ENCODE results near the gene CRIM1. TPM values are rescaled to one million over a fixed set of nuclear protein-coding genes. Genes with fewer than 3 reads are reported as not detected.

The CRIM1 gene
- total RNA-seq, 1 experiment from 2014 or later = 292 TPM

DNA sequence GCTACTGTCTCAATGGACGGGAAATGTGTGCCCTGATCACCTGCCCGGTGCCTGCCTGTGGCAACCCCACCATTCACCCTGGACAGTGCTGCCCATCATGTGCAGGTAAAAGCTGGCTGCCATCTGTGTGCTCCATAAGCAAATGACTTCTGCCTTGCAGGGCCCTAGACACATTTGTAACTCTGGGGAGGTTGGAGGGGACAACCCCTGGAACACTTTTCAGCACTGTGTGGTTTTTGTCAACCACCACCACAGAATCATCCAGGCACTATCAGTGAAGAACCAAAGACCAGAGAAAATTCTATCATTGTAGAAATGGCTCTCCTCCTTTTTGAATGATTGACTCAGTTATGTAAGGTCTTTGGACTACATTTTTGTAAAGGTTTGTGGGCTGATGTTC, 158.1 kb downstream of the CRIM1 start:
- H3K4me3 Mint-ChIP-seq (ENCODE audit: unreplicated experiment) = no peak overlapping the region
- BruUV-seq (replicated peaks) = no TSS peak
- Histone ChIP-seq H3K4me1 (no peaks in the 10 kb centered on the region), H3K27me3 (replicated peaks; ENCODE audit: control insufficient read depth, insufficient read depth, low read length) (no peaks in the 10 kb centered on the region), H3K9me3 (no peaks in the 10 kb centered on the region), H3K36me3 (ENCODE audit: control insufficient read depth, insufficient read depth, low read length) (peaks cover 6% of the 10 kb centered on the region), H3K4me3 (ENCODE audit: low read depth, low read length) (no peak overlapping the region)
- H3K4me1 Mint-ChIP-seq (ENCODE audit: low read depth, unreplicated experiment) = peaks cover 2% of the 10 kb centered on the region
- H3K36me3 Mint-ChIP-seq (ENCODE audit: insufficient read depth, unreplicated experiment) = peaks cover 99% of the 10 kb centered on the region
- ChIA-PET CTCF (no interaction called here), POLR2A (no interaction called here)
- no peak for DNase-seq
- TF ChIP-seq, protein P1, sequence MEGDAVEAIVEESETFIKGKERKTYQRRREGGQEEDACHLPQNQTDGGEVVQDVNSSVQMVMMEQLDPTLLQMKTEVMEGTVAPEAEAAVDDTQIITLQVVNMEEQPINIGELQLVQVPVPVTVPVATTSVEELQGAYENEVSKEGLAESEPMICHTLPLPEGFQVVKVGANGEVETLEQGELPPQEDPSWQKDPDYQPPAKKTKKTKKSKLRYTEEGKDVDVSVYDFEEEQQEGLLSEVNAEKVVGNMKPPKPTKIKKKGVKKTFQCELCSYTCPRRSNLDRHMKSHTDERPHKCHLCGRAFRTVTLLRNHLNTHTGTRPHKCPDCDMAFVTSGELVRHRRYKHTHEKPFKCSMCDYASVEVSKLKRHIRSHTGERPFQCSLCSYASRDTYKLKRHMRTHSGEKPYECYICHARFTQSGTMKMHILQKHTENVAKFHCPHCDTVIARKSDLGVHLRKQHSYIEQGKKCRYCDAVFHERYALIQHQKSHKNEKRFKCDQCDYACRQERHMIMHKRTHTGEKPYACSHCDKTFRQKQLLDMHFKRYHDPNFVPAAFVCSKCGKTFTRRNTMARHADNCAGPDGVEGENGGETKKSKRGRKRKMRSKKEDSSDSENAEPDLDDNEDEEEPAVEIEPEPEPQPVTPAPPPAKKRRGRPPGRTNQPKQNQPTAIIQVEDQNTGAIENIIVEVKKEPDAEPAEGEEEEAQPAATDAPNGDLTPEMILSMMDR (IDR thresholded peaks at IDR 0.05; ENCODE audit: insufficient read depth in 1 of 2, low read depth in 1 of 2, low read length in 1 of 2, severe bottlenecking in 1 of 2, unreplicated experiment in 1 of 2) = no peak
- no peaks in the 10 kb centered on the region for H3K27me3 Mint-ChIP-seq (ENCODE audit: insufficient read depth, unreplicated experiment)
- H3K27ac Mint-ChIP-seq (ENCODE audit: unreplicated experiment) = peak overlapping the region; percentile 45
- H3K9me3 Mint-ChIP-seq (ENCODE audit: unreplicated experiment) = no peaks in the 10 kb centered on the region
- intact Hi-C loops (cut with micrococcal nuclease; ENCODE audit: unreplicated experiment) = no loop called here

DNA sequence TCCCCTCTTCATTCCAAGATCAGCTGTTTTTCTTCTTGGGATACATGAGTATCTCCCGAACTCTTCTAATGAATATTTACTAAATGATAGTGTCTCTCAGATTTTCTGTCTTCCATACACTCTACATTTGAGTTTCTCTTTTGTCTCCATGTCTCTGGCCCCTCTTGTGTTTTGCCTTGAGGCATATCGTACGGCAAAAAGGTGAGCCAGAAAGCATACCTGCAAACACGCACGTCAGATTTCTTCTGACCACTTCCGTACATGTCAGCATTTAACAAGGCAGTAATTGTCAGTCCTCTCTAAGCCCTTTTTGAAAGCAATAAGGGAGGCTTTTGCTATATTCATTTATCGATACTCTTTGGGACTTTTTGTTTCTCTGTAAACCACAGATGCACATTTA, 160.0 kb downstream of the CRIM1 start:
- no peak overlapping the region for H3K4me3 ChIP-seq (ENCODE audit: low read depth, low read length)
- no peaks in the 10 kb centered on the region for H3K9me3 ChIP-seq
- CTCF ChIA-PET = interaction anchor here (0.6 kb wide), 1 partner anchor 185 kb away, joined by 3 read pairs; no protein-coding TSS in a partner anchor
- TF ChIP-seq, protein P1 (IDR thresholded peaks at IDR 0.05; ENCODE audit: insufficient read depth in 1 of 2, low read depth in 1 of 2, low read length in 1 of 2, severe bottlenecking in 1 of 2, unreplicated experiment in 1 of 2) = no peak
- no peaks in the 10 kb centered on the region for H3K27me3 ChIP-seq (replicated peaks; ENCODE audit: control insufficient read depth, insufficient read depth, low read length)
- peaks cover 99% of the 10 kb centered on the region for H3K36me3 Mint-ChIP-seq (ENCODE audit: insufficient read depth, unreplicated experiment)
- H3K9me3 Mint-ChIP-seq (ENCODE audit: unreplicated experiment) = no peaks in the 10 kb centered on the region
- peaks cover 10% of the 10 kb centered on the region for H3K4me1 Mint-ChIP-seq (ENCODE audit: low read depth, unreplicated experiment)
- no peak for DNase-seq
- POLR2A ChIA-PET = no interaction called here
- intact Hi-C loops (cut with micrococcal nuclease; ENCODE audit: unreplicated experiment) = no loop called here
- H3K4me3 Mint-ChIP-seq (ENCODE audit: unreplicated experiment) = no peak overlapping the region
- no peaks in the 10 kb centered on the region for H3K27me3 Mint-ChIP-seq (ENCODE audit: insufficient read depth, unreplicated experiment)
- H3K27ac Mint-ChIP-seq (ENCODE audit: unreplicated experiment) = peak overlapping the region; percentile 1
- peaks cover 6% of the 10 kb centered on the region for H3K36me3 ChIP-seq (ENCODE audit: control insufficient read depth, insufficient read depth, low read length)
- no TSS peak for BruUV-seq (replicated peaks)
- H3K4me1 ChIP-seq = no peaks in the 10 kb centered on the region; the same call in 1 of the 2 replicates

DNA sequence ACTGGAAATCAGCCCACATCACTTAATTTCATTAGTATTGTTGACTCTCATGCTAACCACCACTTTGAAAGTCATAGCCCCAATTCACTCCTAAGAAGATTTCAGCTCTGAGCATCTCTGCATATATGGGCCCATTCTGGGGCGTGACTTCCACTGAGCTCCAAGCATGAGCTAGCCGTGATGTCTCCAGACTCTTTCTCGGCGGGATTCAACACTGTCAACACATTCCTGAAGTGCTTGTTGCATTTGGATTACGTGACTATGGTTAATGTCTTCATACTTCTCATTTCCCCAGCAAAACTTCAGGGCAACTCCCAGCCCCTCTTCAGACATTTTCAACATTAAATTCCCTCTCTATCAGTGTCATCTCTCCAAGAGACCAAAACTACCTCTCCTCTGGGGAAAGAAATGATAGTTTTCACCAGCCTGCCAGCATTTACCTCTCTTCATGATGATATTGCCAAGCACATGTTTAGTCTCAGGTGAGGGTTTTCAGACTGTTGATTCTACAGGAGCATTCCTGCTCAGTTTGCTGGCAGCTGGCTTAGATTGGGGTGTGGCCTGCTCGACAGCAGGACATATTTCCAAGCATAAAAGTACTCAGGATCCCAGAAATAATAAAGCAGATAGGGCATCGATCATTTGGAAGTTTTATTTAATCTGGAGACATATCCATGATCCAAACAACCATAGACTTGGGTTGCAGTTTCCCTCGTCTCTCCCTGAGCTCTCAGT, 160.7 kb downstream of the CRIM1 start:
- TF ChIP-seq, protein P1 (IDR thresholded peaks at IDR 0.05; ENCODE audit: insufficient read depth in 1 of 2, low read depth in 1 of 2, low read length in 1 of 2, severe bottlenecking in 1 of 2, unreplicated experiment in 1 of 2) = no peak
- no peak for DNase-seq
- Mint-ChIP-seq H3K27me3 (ENCODE audit: insufficient read depth, unreplicated experiment) (no peaks in the 10 kb centered on the region), H3K36me3 (ENCODE audit: insufficient read depth, unreplicated experiment) (peaks cover 99% of the 10 kb centered on the region), H3K4me3 (ENCODE audit: unreplicated experiment) (no peak overlapping the region), H3K27ac (ENCODE audit: unreplicated experiment) (peak overlapping the region; percentile 1), H3K4me1 (ENCODE audit: low read depth, unreplicated experiment) (peaks cover 18% of the 10 kb centered on the region), H3K9me3 (ENCODE audit: unreplicated experiment) (no peaks in the 10 kb centered on the region)
- peaks cover 6% of the 10 kb centered on the region for H3K36me3 ChIP-seq (ENCODE audit: control insufficient read depth, insufficient read depth, low read length)
- no peaks in the 10 kb centered on the region for H3K9me3 ChIP-seq
- H3K27me3 ChIP-seq (replicated peaks; ENCODE audit: control insufficient read depth, insufficient read depth, low read length) = no peaks in the 10 kb centered on the region
- intact Hi-C loops (cut with micrococcal nuclease; ENCODE audit: unreplicated experiment) = no loop called here
- ChIA-PET POLR2A (interaction anchor here (0.5 kb wide), 1 partner anchor 30 kb away, joined by 3 read pairs; no protein-coding TSS in a partner anchor), CTCF (no interaction called here)
- no TSS peak for BruUV-seq (replicated peaks)
- no peaks in the 10 kb centered on the region; the same call in 1 of the 2 replicates for H3K4me1 ChIP-seq
- no peak overlapping the region for H3K4me3 ChIP-seq (ENCODE audit: low read depth, low read length)

Measured in Caco-2 (cell line).